Activated CD8-positive, alpha-beta memory T cell treated with anti-CD3 and anti-CD28 coated beads for 1 hour (primary cell): ENCODE results near the gene PRMT7.

Source experiments
- DNase-seq, 2 donors: peaks; one replicate each; pipeline ENCODE4 v3.0.0-alpha.2; 2020; ENCODE audit warnings: low read depth in 1 of 2; ENCODE audit errors: extremely low read depth in 1 of 2

The PRMT7 gene

DNA sequence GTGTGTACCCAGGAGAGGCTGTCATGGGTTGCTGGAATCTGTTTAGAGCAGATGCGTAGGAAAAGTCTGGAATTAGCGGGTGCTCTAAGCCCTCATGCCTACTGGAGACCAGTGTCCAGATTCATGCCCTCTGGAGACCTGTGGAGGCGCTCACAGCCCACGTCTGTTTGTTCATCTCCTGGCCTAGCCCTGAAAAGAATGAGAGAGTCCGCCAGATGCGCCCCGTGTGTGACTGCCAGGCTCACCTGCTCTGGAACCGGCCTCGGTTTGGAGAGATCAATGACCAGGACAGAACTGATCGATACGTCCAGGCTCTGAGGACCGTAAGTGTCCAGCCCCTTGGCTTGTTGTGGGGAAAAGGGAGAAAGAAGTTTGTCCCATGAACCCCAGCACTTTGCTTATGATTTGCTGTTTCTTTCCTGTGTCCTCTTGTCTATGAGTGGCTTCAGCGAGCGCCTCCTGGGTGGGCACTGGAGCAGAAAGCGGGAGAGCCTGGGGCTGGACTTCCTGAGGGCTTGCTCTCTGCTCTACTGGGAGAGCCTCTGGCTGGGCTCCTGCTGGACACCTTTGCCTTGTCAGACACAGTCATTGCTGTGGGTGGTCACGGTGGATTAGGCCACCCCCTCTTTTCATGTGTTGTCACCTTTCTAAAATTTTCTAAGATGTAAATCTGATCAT is 35.3 kb downstream of the PRMT7 start:
- DNase-seq: no peak

DNA sequence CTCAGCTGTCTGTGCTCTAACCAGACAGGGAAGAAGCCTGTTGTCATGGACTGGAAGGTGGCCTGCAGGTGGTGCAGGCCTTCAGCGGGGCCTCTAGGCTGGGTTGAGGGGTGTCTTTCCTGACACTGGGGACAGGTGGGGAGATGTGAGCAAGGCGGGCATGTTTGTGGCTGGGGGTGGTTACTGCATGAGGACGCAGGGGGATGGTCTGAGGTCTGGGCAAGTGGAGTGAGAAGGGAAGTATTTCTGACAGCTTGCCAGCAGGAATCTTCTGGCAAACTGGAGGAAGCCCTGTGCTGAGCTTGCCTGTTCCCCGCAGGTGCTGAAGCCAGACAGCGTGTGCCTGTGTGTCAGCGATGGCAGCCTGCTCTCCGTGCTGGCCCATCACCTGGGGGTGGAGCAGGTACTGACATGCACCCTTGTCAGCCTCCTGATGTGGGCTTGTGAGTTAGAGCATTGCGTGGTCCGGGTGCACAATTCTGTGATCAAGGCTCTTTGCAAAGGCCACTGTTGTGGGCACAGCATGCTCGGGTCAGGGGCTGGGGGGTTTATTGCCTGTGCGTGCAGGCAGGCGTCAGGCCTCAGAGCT is 36.2 kb downstream of the PRMT7 start:
- no peak for DNase-seq

DNA sequence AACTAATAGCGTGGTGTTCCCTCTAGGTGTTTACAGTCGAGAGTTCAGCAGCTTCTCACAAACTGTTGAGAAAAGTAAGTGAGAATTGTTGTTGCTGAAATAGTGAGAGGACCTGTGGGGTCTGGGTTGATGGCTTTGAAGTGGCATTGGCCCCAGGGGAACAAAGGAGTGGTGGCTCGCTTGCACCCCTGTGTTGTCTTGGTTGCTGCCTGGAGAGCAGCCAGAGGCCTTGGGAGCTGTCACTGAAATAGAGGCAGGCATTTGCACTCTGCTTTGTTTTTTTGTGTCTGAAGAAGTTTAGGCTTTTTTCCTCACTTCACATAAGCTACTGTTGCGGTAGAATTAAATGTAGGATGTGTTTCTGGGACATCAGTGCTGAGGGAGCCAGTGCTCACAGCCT is 36.8 kb downstream of the PRMT7 start:
- no peak for DNase-seq

DNA sequence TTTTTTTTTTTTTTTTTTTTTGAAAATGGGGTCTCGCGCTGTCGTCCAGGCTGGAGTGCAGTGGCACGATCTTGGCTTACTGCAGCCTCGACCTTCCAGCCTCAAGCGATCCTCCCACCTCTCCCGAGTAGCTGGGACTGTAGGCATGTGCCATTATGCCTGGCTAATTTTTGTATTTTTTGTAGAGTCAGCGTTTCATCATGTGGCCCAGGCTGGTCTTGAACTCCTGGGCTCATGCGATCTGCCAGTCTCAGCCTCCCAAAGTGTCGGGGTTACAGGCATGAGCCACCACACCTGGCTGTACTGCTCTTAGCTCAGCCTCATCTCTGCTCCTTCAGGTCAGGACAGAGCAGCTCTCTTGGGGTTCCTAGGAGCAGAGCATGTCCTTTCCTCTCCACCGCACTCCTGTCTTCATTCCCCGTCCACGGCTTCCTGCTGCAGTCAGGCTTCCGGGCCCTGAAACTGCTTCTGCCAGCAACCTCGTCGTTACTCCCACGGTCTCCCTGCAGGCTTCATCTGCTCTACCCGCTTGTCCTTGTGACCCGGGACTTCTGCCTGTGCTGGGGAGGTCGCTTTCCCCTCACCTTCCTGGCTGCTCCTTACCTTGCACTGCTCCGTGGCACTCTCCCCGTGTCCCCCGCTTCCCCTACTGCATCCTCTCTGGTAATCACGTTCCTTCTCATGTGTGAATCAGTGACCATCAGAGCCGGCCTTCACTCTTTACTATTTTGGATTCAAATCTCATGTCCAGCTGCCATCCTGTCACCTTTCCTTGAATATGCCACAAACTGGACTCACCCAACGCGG is 38.0 kb downstream of the PRMT7 start:
- DNase-seq: no peak

DNA sequence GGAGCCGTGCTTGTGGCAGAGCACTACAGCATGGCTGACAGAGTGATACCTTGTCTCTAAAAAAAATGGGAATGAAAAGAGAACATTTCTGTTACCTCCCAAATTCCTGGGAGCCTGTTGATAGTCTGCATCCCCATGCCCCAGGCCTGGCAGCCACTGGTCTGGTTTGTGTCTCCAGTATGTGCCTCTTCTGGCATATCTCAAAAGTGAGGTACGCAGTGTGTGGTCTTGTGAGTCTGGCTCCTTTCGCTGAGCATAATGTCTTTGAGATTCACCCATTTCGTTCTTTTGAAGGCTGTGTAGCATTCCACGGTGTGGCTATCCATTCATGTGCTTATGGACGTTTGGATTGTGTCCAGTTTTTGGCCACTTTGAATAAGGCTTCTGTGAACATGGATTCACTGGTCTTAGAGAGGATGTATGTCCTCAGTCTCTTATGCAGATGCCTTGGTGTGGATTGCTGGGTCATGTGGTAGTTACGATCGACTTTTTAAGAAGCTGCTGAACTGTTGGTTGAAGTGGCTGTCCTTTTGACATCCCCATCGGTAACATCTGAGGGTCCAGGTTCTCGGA is 39.1 kb downstream of the PRMT7 start:
- no peak for DNase-seq

DNA sequence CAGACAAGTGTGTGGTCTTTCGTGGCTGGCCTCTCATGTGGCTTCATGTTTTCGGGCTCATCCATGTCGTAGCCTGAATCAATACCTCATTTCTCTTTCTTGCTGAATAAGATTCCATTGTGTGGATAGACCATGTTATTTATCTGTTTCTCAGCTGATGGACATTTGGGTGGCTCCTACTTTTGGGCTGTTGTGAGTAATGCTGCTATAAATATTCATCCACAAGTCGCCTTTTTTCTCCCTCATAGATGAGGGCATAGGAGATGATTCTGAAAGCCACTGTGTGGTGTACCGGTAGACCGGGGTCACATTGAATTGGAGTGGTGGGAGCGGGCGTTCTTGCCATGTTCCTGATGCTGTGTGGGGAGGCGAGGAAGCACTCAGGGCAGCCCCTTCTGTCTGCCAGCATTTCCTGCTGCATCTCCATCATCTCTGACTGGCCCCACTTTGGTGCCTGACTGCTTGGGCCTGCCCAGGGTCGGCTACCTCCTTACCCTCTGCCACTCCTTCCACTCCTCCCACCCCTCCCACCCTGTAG is 40.1 kb downstream of the PRMT7 start:
- DNase-seq: no peak

DNA sequence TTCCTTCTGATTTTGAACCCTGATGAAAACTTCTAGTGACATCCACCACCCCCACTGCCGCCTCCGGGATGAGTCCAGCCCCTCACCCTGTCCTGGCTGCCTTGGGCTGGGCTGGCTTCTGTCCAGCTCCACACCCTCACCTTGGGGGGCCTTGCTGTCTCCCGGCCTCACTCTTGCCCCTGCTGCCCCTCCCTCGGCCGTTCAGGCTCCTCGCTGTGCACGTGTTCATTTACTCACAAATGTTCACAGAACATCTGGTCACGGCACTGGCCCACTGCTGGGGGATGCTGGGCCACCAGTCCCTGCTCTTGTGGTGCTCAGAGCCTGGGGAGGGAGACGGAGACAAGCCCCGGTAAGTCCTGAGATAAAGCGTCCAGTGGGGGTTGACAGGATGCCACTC is 40.6 kb downstream of the PRMT7 start:
- DNase-seq: no peak

DNA sequence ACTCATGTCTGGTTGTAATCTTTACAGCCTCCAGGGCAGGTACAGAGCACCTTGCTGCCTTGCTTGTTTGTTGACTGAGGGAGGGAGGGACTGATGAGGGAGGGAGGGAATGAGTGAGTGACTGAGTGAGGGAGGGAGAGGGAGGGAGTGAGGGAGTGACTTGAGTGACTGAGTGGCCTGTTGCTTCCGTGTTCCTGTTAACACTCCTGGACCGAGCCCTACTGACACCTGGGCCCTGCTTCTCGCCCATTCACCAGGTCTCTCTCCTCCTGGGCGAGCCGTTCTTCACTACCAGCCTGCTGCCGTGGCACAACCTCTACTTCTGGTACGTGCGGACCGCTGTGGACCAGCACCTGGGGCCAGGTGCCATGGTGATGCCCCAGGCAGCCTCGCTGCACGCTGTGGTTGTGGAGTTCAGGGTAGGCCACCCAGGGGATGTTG is 41.2 kb downstream of the PRMT7 start:
- DNase-seq: no peak

DNA sequence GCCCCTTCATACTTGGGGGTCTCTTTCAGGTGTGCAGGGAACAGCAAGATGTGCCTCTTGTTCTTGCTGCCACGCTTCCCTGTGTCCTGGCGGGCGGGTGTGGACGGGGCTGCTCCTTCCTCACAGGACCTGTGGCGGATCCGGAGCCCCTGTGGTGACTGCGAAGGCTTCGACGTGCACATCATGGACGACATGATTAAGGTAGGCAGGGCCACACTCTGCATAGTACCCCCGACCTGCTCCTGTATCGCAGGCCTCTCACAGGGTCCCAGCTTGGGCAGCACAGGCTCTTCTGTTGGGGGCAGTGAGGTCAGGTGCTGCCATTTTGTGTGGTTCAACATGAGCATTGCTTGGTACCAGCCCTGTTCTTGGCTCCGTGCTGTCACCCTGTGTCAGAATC is 42.5 kb downstream of the PRMT7 start:
- no peak for DNase-seq

DNA sequence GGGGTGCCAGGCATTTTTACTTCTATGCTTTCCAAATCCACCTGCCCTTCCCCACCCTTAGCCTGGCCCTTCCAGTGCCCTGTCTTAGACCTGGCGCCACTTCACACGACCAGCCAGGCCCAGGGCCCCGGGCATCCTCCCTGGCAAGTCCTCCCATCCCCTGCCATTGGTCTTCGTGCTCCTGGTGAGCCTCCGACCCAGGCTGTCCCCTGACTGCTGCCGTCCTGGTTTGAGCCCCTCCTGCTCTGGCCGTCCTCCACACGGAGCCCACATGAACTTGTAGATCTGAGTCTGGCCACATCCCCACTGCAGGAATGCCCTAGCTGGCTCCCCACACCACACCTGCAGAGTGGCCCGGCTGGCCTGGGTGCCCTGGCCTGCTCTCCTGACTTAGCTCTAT is 44.0 kb downstream of the PRMT7 start:
- DNase-seq: no peak

DNA sequence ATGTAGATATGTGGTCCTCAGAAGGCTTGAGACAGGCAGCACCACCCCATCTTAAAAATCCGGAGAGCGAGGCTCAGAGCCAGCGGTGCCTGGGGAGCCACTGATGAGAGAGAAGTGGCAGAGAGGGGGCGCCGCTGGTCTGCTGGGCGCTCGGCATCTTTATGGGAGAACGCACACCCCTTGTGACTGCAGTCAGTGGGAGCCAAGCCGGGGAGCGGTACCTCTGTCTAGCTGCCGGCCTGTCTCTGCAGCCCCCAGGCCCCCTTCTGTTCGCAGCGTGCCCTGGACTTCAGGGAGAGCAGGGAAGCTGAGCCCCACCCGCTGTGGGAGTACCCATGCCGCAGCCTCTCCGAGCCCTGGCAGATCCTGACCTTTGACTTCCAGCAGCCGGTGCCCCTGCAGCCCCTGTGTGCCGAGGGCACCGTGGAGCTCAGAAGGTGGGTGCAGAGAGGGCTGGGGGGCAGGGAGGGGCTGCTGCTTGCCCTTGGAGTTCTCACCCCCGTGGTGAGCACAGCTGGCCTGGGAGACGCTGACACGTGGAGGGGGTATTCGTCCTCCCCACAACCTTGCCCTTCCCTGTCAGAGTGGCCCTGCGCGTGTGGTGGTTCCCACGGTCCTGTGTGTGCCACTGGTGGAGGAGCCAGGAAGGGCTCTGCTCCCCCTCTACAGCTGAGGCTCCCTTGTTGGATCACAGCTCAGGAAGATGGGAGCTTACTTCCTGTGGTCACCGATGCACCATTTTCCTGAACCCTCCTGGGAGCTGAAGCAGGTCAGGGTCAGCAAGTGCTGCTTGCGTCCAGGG is 44.8 kb downstream of the PRMT7 start:
- no peak for DNase-seq

DNA sequence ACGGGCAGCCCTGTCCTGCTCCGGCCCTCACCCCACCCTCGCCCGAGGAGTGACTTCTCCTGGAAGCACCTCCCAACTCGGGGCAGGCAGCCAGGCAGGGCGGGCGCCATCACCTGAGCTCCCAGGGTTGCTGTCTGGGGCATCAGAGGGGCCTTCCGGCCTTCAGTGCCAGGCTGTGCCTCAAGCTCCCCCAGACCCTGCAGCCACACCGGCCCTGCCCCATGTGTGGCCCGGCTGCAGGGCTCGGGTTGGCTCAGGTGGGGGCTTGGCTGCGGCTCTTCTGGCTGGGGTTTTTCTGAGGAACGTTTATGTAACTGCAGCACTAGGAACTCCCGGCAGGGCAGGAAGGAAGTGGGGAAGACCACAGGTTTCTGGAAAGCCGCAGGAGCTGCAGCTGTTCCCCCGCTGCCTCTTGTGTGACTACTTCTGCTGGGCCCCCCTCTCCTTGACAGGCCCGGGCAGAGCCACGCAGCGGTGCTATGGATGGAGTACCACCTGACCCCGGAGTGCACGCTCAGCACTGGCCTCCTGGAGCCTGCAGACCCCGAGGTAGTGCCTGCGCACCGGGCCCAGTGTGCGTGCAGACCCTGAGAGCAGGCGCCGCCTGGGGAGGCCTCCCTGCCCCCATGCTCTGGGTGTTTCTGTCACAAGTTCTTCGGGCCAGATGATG is 45.6 kb downstream of the PRMT7 start:
- DNase-seq: peak; percentile 32

DNA sequence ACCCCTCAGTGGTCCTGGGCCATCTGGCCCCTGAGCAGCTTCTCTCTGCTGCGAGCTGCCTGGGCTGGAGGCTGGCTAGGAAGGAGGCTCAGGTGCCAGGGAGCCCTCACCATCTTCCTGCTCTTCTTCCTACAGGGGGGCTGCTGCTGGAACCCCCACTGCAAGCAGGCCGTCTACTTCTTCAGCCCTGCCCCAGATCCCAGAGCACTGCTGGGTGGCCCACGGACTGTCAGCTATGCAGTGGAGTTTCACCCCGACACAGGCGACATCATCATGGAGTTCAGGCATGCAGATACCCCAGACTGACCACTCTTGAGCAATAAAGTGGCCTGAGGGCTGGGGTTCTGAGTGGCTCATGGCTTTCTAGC is 46.1 kb downstream of the PRMT7 start:
- no peak for DNase-seq

DNA sequence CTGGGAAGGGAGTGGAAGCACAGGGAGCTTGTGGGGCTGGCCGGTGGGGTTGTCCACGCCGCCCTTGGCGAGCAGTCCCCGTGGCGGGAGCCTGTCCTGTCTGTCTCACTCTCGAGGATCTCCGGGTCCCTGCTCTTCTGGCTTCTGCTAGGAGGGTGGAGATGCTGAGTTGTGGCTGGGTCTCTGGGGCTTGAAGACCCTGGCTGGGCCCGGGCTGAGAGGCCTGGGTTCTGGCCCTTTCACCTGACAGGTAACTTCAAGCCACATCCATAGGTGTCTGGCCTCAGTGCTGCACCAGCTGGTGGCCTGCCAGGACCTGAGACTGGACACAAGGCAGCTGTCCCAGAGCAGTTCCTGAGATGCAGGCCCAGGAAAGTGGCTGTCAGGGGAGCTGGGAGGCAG is 46.7 kb downstream of the PRMT7 start:
- DNase-seq: no peak

DNA sequence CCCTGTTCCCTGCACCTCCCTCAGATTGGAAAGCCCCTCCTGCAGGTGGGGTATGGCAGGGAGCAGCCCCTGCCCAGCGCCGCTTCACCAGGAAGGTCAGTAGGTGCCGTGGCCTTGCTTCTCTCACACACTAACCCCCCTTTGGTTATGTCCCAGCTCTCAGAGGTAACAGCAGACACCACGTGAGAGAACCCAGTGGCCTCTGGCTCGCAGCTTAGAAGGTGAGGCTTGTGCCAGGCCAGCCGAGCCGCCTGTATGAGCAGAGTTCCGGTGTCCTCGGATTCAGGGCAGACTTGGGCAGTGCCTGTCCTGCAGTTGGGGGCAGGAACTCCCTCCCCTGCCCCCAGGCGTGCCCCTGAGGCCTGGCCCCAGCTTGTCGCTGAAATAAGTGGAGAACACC is 47.1 kb downstream of the PRMT7 start:
- DNase-seq: no peak

DNA sequence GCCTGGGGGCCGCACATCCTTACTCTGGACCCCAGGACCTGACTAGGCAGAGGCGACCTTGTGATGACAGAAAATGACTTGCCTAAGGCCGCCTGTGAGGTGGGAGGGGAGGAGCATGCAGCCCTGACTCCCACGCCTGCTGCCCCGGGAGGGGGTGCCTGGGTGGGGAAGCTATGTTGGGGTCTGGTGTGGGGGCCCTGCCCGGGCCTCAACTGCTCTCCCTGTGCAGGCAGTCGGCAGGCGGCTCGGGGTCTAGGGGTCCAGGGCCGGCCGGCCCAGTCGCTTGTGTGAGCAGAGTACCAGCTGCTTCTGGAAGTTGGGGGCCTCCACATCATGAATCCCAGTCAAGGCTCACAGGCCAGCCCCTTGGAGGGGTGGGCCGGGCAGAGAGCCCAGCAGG is 48.1 kb downstream of the PRMT7 start:
- DNase-seq: no peak

DNA sequence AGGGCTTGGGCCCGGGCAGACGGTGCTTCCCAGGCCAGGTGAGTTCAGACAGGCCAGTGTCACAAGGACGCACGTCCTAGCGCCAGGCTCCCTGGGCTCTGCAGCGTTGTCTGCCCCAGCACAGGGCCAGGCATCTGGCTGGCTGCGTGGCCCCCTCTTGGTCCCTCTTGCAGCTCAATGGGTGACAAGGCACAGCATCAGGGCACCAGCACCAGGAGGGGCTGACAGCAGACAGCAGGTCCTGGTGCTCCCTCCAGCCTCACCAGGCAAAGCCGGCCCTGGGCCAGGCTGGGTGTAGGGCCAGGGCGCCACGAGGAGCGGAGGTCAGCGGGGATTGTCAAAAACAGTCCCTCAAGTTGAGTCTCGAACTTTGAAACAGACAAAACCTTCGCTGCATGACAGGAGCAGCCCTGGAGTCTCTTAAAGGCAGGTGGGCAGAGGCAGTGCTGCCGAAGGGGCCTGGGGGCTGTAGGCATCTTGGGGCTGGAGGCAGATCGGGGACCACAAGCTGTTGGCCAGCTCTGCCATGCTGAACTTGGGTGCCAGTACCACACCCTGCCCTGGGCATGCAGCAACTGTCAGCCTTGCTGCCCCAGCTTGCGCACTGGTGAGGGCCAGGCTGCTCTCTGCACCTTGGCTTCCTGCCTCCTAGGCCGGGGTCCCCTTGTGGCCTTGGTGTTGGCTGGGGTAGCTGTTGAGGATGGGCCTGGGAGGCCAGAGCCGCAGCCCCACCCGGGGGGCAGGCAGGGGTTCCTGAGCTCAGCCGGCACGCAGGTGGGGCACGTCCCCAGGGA is 48.8 kb downstream of the PRMT7 start:
- no peak for DNase-seq

DNA sequence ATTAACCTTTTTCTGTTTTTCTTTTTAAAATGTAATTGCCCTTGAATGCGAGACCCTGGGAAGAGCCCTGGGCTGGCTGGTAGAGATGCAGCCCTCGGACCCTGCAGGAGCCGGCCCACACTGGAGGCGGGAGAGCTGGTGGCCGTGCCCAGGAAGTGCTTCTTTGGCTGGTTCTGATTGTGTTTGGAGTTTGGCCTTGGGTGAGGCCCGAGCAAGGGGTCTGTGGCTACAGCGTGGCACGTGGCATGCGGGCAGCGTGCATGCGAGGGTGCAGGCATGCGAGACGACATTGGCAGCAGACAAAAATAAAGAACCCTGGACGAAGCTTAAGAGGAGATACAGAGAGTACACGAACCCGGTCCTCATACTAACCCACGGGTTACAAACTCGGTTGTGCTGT is 49.7 kb downstream of the PRMT7 start:
- no peak for DNase-seq

DNA sequence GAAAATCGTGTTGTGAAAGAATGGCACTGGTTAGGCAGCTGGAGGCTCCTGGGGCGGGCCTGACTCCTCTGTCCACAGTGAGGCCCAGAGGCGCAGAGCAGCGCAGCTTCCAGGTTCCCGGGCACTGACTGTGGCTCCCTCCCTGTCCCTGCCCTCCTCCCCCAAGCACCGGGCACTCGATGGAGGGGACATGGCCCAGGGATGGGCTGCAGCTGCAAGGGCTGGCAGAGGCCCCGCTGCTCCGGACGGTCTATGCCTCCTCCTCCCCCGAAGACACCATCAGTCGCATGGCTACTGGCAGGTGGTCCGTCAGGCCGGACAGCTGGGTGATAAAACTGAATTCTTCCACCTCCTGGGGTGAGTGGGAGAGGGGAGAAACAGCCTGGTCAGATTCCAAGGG is 50.1 kb downstream of the PRMT7 start:
- no peak for DNase-seq
